Omental fat pad (tissue), 4 donors: ENCODE data around the gene SPTBN4. TPM values are rescaled to one million over a fixed set of nuclear protein-coding genes. Genes with fewer than 3 reads are reported as not detected.

ENCODE experiments used
- ATAC-seq: fragments of 150-250 bp; one replicate; pipeline ENCODE4 v1.9.1; 2016; ENCODE audit warnings: mild to moderate bottlenecking, moderate library complexity; ENCODE audit not compliant: low FRiP score
- DNase-seq: peaks from one replicate; pipeline ENCODE4 v3.0.0-alpha.2; 2019; ENCODE audit warnings: low spot score
- total RNA-seq, 4 donors: library from RNA; depleted of rRNA; stranded (reverse); fragments of >200 nt; gene quantifications; one replicate each; pipeline ENCODE4 v1.1.0, GENCODE V29; 2016
- TF ChIP-seq, protein P1 (sequence below), 3 donors: fragments of 450-650 bp; IDR thresholded peaks; one replicate each; pipeline ENCODE4 v1.5.1; 2016 to 2017; ENCODE audit warnings: antibody characterized with exemption in 3 of 3, mild to moderate bottlenecking in 3 of 3, moderate library complexity in 2 of 3

Gene SPTBN4
- 1 to 10 TPM; 1.4 to 3.2 (median 3.0) TPM for total RNA-seq

DNA sequence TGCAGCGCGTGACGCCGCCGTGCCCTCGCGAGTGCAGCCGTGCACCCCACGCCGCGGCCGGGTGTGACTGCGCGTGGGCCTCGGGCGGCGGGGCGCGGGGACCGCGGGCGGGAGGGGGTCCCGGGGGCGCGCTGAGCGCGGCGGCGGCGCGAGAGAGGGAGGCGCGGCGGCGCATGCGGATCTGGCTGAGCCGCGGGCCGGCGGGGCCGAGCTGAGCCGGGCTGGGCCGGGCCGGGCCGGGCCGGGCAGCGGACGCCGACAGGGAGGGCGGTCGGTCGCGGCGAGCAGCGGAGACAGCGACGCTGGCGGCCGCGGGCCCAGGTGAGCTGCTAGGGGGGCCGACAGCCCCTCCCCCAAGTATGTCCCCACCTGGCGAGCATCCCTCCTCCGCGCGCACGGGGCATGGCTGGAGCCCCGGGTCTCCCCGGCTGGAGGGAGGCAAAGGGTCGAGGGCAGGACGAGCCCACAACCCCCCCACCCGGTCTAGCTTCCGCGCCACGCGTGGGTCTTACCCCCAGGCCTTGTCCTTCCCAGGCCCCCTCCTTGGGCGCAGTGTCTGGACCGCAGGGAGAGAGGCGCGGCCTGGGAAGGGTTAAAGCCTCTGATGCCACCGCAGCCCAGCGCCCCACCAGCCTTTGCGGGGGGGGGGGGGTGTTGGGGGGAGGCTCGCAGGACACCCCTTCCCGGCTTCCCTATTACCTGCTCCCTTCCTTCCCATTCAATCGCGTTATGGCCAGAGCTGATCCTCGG is at the start of gene SPTBN4:
SPTBN4 (plus strand) TSS at position 17 of the 750 bp plus-strand sequence. CDS start 5,621 bp downstream, outside the sequence.
- no peak for DNase-seq
- TF ChIP-seq, protein P1, sequence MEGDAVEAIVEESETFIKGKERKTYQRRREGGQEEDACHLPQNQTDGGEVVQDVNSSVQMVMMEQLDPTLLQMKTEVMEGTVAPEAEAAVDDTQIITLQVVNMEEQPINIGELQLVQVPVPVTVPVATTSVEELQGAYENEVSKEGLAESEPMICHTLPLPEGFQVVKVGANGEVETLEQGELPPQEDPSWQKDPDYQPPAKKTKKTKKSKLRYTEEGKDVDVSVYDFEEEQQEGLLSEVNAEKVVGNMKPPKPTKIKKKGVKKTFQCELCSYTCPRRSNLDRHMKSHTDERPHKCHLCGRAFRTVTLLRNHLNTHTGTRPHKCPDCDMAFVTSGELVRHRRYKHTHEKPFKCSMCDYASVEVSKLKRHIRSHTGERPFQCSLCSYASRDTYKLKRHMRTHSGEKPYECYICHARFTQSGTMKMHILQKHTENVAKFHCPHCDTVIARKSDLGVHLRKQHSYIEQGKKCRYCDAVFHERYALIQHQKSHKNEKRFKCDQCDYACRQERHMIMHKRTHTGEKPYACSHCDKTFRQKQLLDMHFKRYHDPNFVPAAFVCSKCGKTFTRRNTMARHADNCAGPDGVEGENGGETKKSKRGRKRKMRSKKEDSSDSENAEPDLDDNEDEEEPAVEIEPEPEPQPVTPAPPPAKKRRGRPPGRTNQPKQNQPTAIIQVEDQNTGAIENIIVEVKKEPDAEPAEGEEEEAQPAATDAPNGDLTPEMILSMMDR (IDR thresholded peaks at IDR 0.05), result no peak
- ATAC-seq, result no peak

DNA sequence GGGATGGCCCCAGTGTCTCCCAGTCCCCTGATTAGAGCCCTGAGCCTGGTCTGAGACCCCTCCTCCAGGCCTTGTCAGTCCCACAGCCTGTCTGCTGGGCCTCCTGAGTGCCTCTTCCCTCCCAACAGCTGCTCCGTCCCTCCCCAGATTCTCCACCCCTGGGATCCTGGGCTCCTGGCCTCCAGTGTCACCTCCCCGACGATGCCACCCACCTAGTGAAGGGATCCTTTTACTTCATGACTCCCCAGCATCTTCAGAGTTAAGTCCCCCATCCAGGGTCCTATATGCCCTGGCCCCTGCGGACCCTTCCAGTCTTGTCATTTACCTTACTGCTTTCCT is 49.2 kb upstream of the SPTBN4 start:
- DNase-seq (no peak), ATAC-seq (no peak)
- TF ChIP-seq, protein P1 (IDR thresholded peaks at IDR 0.05), result no peak

DNA sequence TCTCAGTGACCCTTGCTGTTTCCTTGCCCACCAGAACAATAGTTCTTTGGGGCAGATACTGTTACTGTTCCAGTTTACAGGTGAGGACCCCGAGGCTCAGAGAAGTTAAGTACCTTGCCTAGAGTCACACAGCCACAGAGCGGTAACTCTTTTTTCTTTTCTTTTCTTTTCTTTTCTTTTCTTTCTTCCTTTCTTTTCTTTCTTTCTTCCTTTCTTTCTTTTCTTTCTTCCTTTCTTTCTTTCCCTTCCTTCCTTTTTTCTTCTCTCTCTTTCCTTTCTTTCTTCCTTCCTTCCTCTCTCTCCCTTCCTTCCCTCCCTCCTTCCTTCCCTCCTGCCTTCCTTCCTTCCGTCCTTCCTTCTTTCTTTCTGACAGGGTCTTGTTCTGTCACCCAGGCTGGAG is 48.8 kb upstream of the SPTBN4 start:
- ATAC-seq (no peak), DNase-seq (no peak)
- TF ChIP-seq, protein P1 (IDR thresholded peaks at IDR 0.05), result no peak

DNA sequence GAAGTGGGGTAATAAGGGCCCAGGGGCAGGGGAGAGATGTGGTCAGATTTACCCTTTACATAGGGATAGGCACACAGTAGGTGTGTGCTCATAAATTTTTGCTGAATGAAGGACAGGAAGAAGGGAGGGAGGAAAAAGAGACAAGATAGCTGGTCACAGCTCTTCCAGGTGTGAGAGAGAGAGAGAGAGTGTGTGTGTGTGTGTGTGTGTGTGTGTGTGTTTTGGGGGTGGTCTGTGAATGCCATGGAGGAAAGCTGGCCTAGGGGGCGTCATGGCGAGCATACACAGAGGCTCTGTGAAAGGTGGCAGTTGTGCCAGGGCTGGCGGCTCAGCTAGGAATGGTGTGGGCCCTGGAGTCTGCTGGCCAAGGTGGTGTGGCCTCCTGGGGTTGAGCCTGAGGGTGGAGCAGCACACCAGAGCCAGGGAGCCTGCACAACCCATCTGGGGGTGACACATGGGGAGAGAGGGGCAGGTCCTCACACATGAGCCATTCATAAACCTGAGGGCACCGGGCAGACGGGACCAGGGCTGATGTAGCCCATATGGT is 47.7 kb upstream of the SPTBN4 start:
- DNase-seq (no peak), ATAC-seq (no peak)
- TF ChIP-seq, protein P1 (IDR thresholded peaks at IDR 0.05), result no peak

DNA sequence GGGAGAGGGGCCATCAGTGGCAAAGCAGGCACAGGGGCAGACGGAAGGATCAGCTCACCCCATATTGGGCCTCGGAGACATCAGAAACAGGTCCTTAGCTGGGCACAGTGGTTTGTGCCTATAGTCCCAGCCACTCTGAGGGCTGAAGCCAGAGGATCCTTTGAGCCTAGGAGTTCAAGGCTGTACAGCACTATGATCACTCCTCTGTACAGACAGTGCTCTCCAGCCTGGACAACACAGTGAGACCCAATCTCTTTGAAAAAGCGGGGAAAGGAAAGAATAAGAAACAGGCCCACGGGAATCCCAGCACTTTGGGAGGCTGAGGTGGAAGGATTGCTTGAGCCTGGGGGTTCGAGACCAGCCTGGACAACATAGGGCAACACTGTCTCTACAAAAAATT is 47.0 kb upstream of the SPTBN4 start:
- TF ChIP-seq, protein P1 (IDR thresholded peaks at IDR 0.05), result no peak
- no peak for ATAC-seq
- DNase-seq, result no peak

DNA sequence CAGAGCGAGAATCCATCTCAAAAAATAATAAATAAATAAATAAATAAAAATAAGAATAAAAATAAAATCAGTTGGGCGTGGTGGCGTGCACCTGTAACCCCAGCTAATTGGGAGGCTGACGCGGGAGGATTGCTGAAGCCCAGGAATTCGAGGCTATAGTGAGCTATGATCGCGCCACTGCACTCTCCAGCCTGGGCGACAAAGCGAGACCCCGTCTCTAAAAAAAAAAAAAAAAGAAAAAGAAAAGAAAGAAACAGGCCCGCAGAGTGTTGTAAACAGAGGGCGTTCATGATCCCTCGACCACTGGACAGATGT is 46.4 kb upstream of the SPTBN4 start:
- no peak for ATAC-seq
- no peak for DNase-seq
- TF ChIP-seq, protein P1 (IDR thresholded peaks at IDR 0.05), result no peak
